Tibial artery (tissue), 4 donors: ENCODE data around the gene SCP2.

Experiments used
- DNase-seq, 2 donors: peaks; one replicate each; pipeline ENCODE4 v3.0.0-alpha.2; 2019
- H3K27ac ChIP-seq, 2 donors: fragments of 200-600 bp; sonication (generic) in 1 of 2; 1 replicate in 1 of 2; 2 replicates in 1 of 2; pipeline ENCODE4 v1.5.1; 2018 to 2019; ENCODE audit warnings: mild to moderate bottlenecking in 1 of 2
- H3K27me3 ChIP-seq, 2 donors: fragments of 200-600 bp; sonication (generic) in 1 of 2; one replicate each; pipeline versions ENCODE4 v1.5.1 to v1.6.0; 2016 to 2019
- H3K36me3 ChIP-seq, 3 donors: fragments of 200-600 bp; sonication (generic) in 2 of 3; one replicate each; pipeline ENCODE4 v1.5.1; 2016 to 2019; ENCODE audit warnings: mild to moderate bottlenecking in 2 of 3
- H3K4me1 ChIP-seq, 4 donors: fragments of 200-600 bp; sonication (generic) in 2 of 4; 1 replicate in 3 of 4; 2 replicates in 1 of 4; pipeline ENCODE4 v1.5.1; 2016 to 2019
- H3K4me3 ChIP-seq, 2 donors: fragments of 200-600 bp; sonication (generic) in 1 of 2; 1 replicate in 1 of 2; 2 replicates in 1 of 2; pipeline ENCODE4 v1.5.1; 2018 to 2019; ENCODE audit warnings: mild to moderate bottlenecking in 2 of 2
- H3K9me3 ChIP-seq, 3 donors: fragments of 200-600 bp; sonication (generic) in 1 of 3; one replicate each; pipeline ENCODE4 v1.5.1; 2016 to 2019
- intact Hi-C: fragments of 100-400 bp; cut with DNase I; formaldehyde crosslinking; loops from one replicate; pipeline ENCODE4 v1.15.0; 2023; ENCODE audit warnings: low total_unique reads
- TF ChIP-seq, protein P1 (sequence below), 2 experiments: fragments of 200-600 bp in 1 of 2; fragments of 450-650 bp in 1 of 2; IDR thresholded peaks; one replicate each; pipeline ENCODE4 v1.5.1; 2017 to 2019; ENCODE audit warnings: antibody characterized with exemption in 2 of 2, mild to moderate bottlenecking in 1 of 2, moderate library complexity in 1 of 2

SCP2 gene

DNA sequence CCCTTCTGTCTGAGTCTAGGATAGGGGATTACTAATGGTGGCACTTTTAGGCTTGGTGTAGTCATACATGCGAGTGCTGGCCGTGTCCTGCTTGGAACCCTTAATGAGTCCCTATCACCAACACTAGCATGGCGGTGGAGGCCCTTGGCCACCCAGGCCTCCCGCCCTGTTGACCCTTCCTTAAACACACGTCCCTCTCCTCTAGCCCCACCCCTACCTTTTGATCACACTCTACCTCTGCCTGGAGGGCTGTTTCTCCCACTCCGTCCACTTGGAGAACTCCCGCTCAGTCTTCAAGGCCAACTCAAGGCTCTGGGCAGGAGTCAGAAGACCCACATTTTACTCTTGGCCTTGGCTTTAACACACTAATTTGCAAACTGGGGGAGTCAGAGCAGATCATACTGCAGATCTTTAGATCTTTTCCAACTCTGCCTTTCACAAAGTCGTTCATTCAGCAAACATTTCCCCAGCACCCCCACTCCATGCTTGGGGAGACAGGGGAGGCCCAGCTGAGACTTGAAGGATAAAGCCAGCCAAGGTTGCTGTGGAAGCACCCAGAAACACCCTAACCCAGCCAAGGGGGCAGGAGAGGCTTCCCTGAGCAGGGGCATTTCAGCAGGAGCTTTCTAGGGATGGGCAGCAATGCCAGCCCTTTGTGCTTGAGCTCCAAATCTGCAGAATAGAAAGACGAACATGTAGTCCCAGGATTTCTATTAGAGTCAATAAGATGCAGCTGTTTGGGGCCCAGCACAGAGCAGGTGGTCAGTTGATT is 136.9 kb downstream of the SCP2 start:
- H3K4me1 ChIP-seq: peaks cover 0 to 23% (median 21%) of the 10 kb centered on the region in 4 donors
- H3K27ac ChIP-seq: no peak overlapping the region
- H3K27me3 ChIP-seq: peaks cover 0 to 8% of the 10 kb centered on the region in 2 donors
- no peaks in the 10 kb centered on the region for H3K36me3 ChIP-seq
- H3K9me3 ChIP-seq: no peaks in the 10 kb centered on the region
- intact Hi-C loops: no loop called here
- DNase-seq: peak in 1 of 2 donors; percentile 17
- TF ChIP-seq, protein P1, sequence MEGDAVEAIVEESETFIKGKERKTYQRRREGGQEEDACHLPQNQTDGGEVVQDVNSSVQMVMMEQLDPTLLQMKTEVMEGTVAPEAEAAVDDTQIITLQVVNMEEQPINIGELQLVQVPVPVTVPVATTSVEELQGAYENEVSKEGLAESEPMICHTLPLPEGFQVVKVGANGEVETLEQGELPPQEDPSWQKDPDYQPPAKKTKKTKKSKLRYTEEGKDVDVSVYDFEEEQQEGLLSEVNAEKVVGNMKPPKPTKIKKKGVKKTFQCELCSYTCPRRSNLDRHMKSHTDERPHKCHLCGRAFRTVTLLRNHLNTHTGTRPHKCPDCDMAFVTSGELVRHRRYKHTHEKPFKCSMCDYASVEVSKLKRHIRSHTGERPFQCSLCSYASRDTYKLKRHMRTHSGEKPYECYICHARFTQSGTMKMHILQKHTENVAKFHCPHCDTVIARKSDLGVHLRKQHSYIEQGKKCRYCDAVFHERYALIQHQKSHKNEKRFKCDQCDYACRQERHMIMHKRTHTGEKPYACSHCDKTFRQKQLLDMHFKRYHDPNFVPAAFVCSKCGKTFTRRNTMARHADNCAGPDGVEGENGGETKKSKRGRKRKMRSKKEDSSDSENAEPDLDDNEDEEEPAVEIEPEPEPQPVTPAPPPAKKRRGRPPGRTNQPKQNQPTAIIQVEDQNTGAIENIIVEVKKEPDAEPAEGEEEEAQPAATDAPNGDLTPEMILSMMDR (IDR thresholded peaks at IDR 0.05): no peak
- H3K4me3 ChIP-seq: peak overlapping the region; percentile 64 to 70

DNA sequence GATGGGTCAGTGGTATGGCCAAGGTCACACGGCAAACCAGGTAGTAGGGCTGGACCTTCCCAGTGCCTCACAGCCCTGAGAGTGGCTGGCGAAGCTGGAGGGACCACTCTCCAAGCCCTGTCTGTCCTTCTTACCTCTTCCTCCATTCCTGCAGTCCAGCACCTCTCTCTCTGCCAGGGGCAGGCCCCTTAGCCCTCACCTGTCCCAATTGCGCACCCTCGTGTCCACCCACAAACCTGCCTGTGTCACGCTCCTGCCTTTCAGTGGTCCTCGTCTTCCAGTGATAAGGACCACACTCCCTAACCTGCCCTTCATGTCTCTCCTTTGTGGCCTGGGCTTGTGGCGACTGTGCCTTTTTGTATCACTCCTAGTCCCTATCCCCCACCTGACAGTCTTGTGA is 138.3 kb downstream of the SCP2 start:
- intact Hi-C loops: no loop called here

DNA sequence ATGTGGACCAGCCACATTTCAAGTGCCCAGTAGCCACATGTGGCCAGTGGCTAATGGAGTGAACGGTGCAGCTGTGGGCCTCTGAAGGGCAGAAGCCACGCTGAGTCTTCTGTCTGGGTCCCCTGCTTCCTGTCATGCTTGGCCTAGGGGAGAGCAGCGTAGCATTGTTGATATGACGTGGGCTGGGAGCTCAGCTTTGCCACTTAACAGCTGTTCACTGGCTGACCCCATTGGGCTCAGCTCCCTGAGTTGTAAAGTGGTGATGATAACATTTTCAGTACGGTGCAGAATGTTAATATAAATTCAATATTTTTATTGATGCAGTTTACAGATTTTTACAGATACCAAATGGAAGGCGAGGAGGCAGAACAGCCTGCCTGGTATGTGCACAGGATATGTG is 139.4 kb downstream of the SCP2 start:
- TF ChIP-seq, protein P1 (IDR thresholded peaks at IDR 0.05): no peak
- intact Hi-C loops: no loop called here
- no peaks in the 10 kb centered on the region for H3K9me3 ChIP-seq
- peaks cover 0 to 19% (median 15%) of the 10 kb centered on the region in 4 donors for H3K4me1 ChIP-seq
- H3K27me3 ChIP-seq: peaks cover 0 to 8% of the 10 kb centered on the region in 2 donors
- H3K4me3 ChIP-seq: no peak overlapping the region
- peaks cover 0 to 17% (median 4%) of the 10 kb centered on the region in 3 donors for H3K36me3 ChIP-seq
- H3K27ac ChIP-seq: no peak overlapping the region
- DNase-seq: peak in 1 of 2 donors; percentile 17

More for the DNA sequence above, 138.3 kb downstream of the SCP2 start:
- TF ChIP-seq, protein P1 (IDR thresholded peaks at IDR 0.05): no peak
- no peak overlapping the region for H3K27ac ChIP-seq
- H3K27me3 ChIP-seq: peaks cover 0 to 8% of the 10 kb centered on the region in 2 donors
- no peak overlapping the region for H3K4me3 ChIP-seq
- H3K36me3 ChIP-seq: peaks cover 0 to 6% (median 4%) of the 10 kb centered on the region in 3 donors
- DNase-seq: peak in 1 of 2 donors; percentile 16
- no peaks in the 10 kb centered on the region for H3K9me3 ChIP-seq
- peaks cover 0 to 23% (median 21%) of the 10 kb centered on the region in 4 donors for H3K4me1 ChIP-seq

DNA sequence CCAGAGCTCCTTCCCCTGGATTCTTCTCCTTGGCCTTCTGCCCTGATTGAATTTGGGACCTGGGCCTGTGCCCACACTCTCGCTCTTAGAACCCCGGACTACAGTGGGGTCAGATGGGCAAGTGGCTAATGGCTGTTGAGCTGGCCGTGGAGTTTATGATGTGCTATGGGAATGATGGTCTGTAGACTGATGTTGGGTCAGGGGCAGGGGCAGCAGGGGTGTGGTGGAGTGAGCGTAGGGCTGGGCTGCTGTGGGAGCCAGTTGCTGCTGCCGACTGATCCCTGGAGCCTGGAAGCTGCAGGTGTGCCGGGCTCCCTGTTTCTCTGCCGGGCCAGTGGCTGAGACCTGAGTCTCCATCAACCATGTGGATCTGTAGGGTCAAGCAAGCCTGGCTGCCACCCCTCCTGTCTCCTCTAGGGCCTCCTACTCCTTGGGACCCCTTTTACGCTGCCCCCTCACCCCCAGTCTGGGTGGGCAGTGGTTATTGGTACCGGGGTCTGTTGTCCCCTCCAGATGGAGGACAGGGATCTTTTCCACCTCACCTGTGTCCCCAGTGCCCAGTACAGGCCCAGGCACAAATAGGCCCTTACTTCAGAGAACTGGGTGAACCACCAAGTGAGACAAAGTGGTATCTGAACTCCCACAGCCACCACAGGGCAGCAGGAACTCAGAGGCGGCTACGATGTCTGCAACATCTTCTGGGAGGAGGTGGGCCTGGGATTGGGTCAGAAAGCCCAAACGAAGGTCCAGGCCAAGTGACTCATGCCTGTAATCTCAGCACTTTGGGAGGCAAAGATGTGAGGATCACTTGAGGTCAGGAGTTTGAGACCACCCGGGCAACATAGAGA is 140.0 kb downstream of the SCP2 start:
- peak in 1 of 2 donors; percentile 26 for DNase-seq
- TF ChIP-seq, protein P1 (IDR thresholded peaks at IDR 0.05): no peak
- H3K4me3 ChIP-seq: no peak overlapping the region
- no peak overlapping the region for H3K27ac ChIP-seq
- intact Hi-C loops: no loop called here
- no peaks in the 10 kb centered on the region for H3K9me3 ChIP-seq
- H3K36me3 ChIP-seq: peaks cover 0 to 18% (median 4%) of the 10 kb centered on the region in 3 donors
- H3K4me1 ChIP-seq: peaks cover 0 to 13% (median 11%) of the 10 kb centered on the region in 4 donors
- H3K27me3 ChIP-seq: peaks cover 0 to 7% of the 10 kb centered on the region in 2 donors

DNA sequence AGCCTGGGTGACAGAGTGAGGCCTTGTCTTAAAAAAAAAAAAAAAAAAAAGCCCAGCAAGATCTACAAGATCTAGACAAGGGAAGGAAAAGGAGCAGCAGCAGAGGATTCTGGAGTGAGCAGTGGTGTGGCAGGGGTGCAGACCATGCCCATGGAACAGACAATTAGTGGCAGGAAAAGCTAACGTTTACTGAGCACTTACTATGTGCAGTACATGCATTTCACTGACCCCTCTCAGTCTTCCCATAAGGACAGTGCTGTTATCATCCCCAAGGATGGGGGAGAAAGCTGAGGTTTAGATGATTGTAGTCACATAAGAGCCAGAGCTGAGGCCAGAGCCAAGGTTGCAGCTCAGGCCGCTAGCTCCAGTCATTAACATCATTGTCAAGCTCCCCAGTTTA is 140.8 kb downstream of the SCP2 start:
- no peaks in the 10 kb centered on the region for H3K9me3 ChIP-seq
- peaks cover 0 to 18% (median 4%) of the 10 kb centered on the region in 3 donors for H3K36me3 ChIP-seq
- peaks cover 0 to 5% (median 4%) of the 10 kb centered on the region in 4 donors for H3K4me1 ChIP-seq
- DNase-seq: no peak
- H3K4me3 ChIP-seq: no peak overlapping the region
- intact Hi-C loops: no loop called here
- H3K27me3 ChIP-seq: peaks cover 0 to 2% of the 10 kb centered on the region in 2 donors
- no peak overlapping the region for H3K27ac ChIP-seq
- TF ChIP-seq, protein P1 (IDR thresholded peaks at IDR 0.05): no peak
